ENCODE results near the gene SIPA1.

SIPA1 gene

DNA sequence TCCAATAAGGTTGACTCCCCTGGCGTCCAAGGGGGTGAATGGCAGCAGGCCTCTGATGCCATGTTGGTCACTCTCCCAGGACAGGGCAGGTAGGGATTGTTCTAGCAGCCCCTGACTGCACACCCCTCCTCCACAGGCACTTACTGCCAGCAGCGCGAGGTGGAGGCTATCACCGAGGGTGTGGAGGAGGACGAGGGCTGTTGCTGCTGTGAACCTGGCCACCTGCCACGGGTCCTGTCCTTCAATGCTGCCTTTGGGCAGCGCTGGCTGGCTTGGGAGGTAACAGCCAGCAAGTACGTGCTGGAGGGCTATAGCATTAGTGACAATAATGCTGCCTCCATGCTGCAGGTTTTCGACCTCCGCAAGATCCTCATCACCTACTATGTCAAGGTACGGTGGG lies 7.7 kb upstream of the SIPA1 start:
- Histone ChIP-seq H3K4me2 (ENCODE audit: low read length) (no peak overlapping the region), H2AK5ac (ENCODE audit: low read length) (no peak overlapping the region), H4K8ac (ENCODE audit: low read depth, low read length) (no peak overlapping the region), H3K4me1 (ENCODE audit: control insufficient read depth, low read depth, low read length) (no peaks in the 10 kb centered on the region), H3K79me1 (ENCODE audit: low read length) (no peaks in the 10 kb centered on the region), H3K36me3 (ENCODE audit: control insufficient read depth, insufficient read depth, low read length) (peaks cover 30% of the 10 kb centered on the region), H4K5ac (ENCODE audit: low read length) (no peak overlapping the region), H3K27me3 (ENCODE audit: insufficient read depth, low read length, poor library complexity) (no peaks in the 10 kb centered on the region), H2BK120ac (ENCODE audit: low read depth, low read length) (no peak overlapping the region), H2BK5ac (ENCODE audit: low read length) (no peak overlapping the region), H3K4me3 (ENCODE audit: low read length) (no peak overlapping the region), H2BK15ac (replicated peaks; ENCODE audit: low read depth) (no peak overlapping the region), H3K27ac (ENCODE audit: low read depth, low read length) (no peak overlapping the region), H3K56ac (ENCODE audit: low read length) (no peak overlapping the region), H3K4ac (ENCODE audit: low read depth, low read length) (no peak overlapping the region), H3K79me2 (ENCODE audit: control insufficient read depth, insufficient read depth, low read length) (no peaks in the 10 kb centered on the region), H3K9ac (ENCODE audit: low read length) (no peak overlapping the region), H3K23ac (ENCODE audit: low read length) (no peak overlapping the region), H3K18ac (ENCODE audit: low read length) (no peak overlapping the region)
- WGBS (ENCODE audit: extremely low coverage, insufficient coverage, low lambda C conversion rate): no CpG with 5 or more reads among the region's 11 CpGs
- DNase-seq: no peak

- no peak overlapping the region for H3K23ac ChIP-seq (ENCODE audit: low read length)
- no CpG with 5 or more reads among the region's 20 CpGs for WGBS (ENCODE audit: extremely low coverage, insufficient coverage, low lambda C conversion rate)
- no peak overlapping the region for H4K8ac ChIP-seq (ENCODE audit: low read depth, low read length)
- H2BK15ac ChIP-seq (replicated peaks; ENCODE audit: low read depth): no peak overlapping the region
- H2BK120ac ChIP-seq (ENCODE audit: low read depth, low read length): no peak overlapping the region
- peaks cover 25% of the 10 kb centered on the region for H3K36me3 ChIP-seq (ENCODE audit: control insufficient read depth, insufficient read depth, low read length)
- peaks cover 3% of the 10 kb centered on the region for H3K4me1 ChIP-seq (ENCODE audit: control insufficient read depth, low read depth, low read length)
- no peak overlapping the region for H3K56ac ChIP-seq (ENCODE audit: low read length)
- no peaks in the 10 kb centered on the region for H3K79me2 ChIP-seq (ENCODE audit: control insufficient read depth, insufficient read depth, low read length)
- H3K18ac ChIP-seq (ENCODE audit: low read length): no peak overlapping the region
- H3K27me3 ChIP-seq (ENCODE audit: insufficient read depth, low read length, poor library complexity): no peaks in the 10 kb centered on the region
- H3K9ac ChIP-seq (ENCODE audit: low read length): no peak overlapping the region
- H4K5ac ChIP-seq (ENCODE audit: low read length): no peak overlapping the region
- H3K27ac ChIP-seq (ENCODE audit: low read depth, low read length): no peak overlapping the region
- H3K4me2 ChIP-seq (ENCODE audit: low read length): no peak overlapping the region
- no peak overlapping the region for H3K4ac ChIP-seq (ENCODE audit: low read depth, low read length)
- no peak overlapping the region for H2BK5ac ChIP-seq (ENCODE audit: low read length)
- H3K4me3 ChIP-seq (ENCODE audit: low read length): no peak overlapping the region
- no peak overlapping the region for H2AK5ac ChIP-seq (ENCODE audit: low read length)
- no peak for DNase-seq
- no peaks in the 10 kb centered on the region for H3K79me1 ChIP-seq (ENCODE audit: low read length)
These were observed 4.4 kb upstream of the SIPA1 start for GRCh38 chr11:65633390-65634108.

DNA sequence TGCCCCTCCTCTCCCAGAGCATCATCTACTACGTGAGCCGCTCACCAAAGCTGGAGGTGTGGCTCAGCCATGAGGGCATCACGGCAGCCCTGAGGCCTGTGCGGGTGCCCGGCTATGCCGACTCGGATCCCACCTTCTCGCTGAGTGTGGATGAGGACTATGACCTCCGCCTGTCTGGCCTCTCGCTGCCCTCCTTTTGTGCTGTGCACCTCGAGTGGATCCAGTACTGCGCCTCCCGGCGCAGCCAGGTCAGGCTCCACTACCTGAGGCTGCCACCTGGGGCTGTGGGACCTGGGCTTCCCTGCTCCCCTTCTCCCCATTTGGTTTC lies 3.8 kb upstream of the SIPA1 start:
- H2BK15ac ChIP-seq (replicated peaks; ENCODE audit: low read depth): no peak overlapping the region
- no peak overlapping the region for H2BK120ac ChIP-seq (ENCODE audit: low read depth, low read length)
- H3K4ac ChIP-seq (ENCODE audit: low read depth, low read length): no peak overlapping the region
- H3K4me3 ChIP-seq (ENCODE audit: low read length): no peak overlapping the region
- no peak for DNase-seq
- no peaks in the 10 kb centered on the region for H3K79me2 ChIP-seq (ENCODE audit: control insufficient read depth, insufficient read depth, low read length)
- no peak overlapping the region for H2BK5ac ChIP-seq (ENCODE audit: low read length)
- H3K23ac ChIP-seq (ENCODE audit: low read length): no peak overlapping the region
- no peak overlapping the region for H2AK5ac ChIP-seq (ENCODE audit: low read length)
- no peak overlapping the region for H3K4me2 ChIP-seq (ENCODE audit: low read length)
- H3K36me3 ChIP-seq (ENCODE audit: control insufficient read depth, insufficient read depth, low read length): peaks cover 22% of the 10 kb centered on the region
- H4K8ac ChIP-seq (ENCODE audit: low read depth, low read length): no peak overlapping the region
- no peaks in the 10 kb centered on the region for H3K27me3 ChIP-seq (ENCODE audit: insufficient read depth, low read length, poor library complexity)
- H3K18ac ChIP-seq (ENCODE audit: low read length): no peak overlapping the region
- H4K5ac ChIP-seq (ENCODE audit: low read length): no peak overlapping the region
- no peaks in the 10 kb centered on the region for H3K79me1 ChIP-seq (ENCODE audit: low read length)
- H3K4me1 ChIP-seq (ENCODE audit: control insufficient read depth, low read depth, low read length): peaks cover 3% of the 10 kb centered on the region
- H3K9ac ChIP-seq (ENCODE audit: low read length): no peak overlapping the region
- no peak overlapping the region for H3K27ac ChIP-seq (ENCODE audit: low read depth, low read length)
- WGBS (ENCODE audit: extremely low coverage, insufficient coverage, low lambda C conversion rate): no CpG with 5 or more reads among the region's 14 CpGs
- no peak overlapping the region for H3K56ac ChIP-seq (ENCODE audit: low read length)

GRCh38 chr11:65634440-65634839 lies 3.5 kb upstream of the SIPA1 start:
- H3K4me1 ChIP-seq (ENCODE audit: control insufficient read depth, low read depth, low read length): peaks cover 3% of the 10 kb centered on the region
- no peak overlapping the region for H3K4me2 ChIP-seq (ENCODE audit: low read length)
- no peak overlapping the region for H3K27ac ChIP-seq (ENCODE audit: low read depth, low read length)
- no peaks in the 10 kb centered on the region for H3K79me2 ChIP-seq (ENCODE audit: control insufficient read depth, insufficient read depth, low read length)
- no peak overlapping the region for H3K9ac ChIP-seq (ENCODE audit: low read length)
- DNase-seq: no peak
- no CpG with 5 or more reads among the region's 11 CpGs for WGBS (ENCODE audit: extremely low coverage, insufficient coverage, low lambda C conversion rate)
- H3K18ac ChIP-seq (ENCODE audit: low read length): no peak overlapping the region
- H2AK5ac ChIP-seq (ENCODE audit: low read length): no peak overlapping the region
- no peak overlapping the region for H3K4me3 ChIP-seq (ENCODE audit: low read length)
- H3K27me3 ChIP-seq (ENCODE audit: insufficient read depth, low read length, poor library complexity): no peaks in the 10 kb centered on the region
- H2BK120ac ChIP-seq (ENCODE audit: low read depth, low read length): no peak overlapping the region
- no peak overlapping the region for H3K23ac ChIP-seq (ENCODE audit: low read length)
- H2BK15ac ChIP-seq (replicated peaks; ENCODE audit: low read depth): no peak overlapping the region
- no peak overlapping the region for H3K56ac ChIP-seq (ENCODE audit: low read length)
- H3K36me3 ChIP-seq (ENCODE audit: control insufficient read depth, insufficient read depth, low read length): peaks cover 18% of the 10 kb centered on the region
- no peaks in the 10 kb centered on the region for H3K79me1 ChIP-seq (ENCODE audit: low read length)
- H4K5ac ChIP-seq (ENCODE audit: low read length): no peak overlapping the region
- H3K4ac ChIP-seq (ENCODE audit: low read depth, low read length): no peak overlapping the region
- H2BK5ac ChIP-seq (ENCODE audit: low read length): no peak overlapping the region
- no peak overlapping the region for H4K8ac ChIP-seq (ENCODE audit: low read depth, low read length)

DNA sequence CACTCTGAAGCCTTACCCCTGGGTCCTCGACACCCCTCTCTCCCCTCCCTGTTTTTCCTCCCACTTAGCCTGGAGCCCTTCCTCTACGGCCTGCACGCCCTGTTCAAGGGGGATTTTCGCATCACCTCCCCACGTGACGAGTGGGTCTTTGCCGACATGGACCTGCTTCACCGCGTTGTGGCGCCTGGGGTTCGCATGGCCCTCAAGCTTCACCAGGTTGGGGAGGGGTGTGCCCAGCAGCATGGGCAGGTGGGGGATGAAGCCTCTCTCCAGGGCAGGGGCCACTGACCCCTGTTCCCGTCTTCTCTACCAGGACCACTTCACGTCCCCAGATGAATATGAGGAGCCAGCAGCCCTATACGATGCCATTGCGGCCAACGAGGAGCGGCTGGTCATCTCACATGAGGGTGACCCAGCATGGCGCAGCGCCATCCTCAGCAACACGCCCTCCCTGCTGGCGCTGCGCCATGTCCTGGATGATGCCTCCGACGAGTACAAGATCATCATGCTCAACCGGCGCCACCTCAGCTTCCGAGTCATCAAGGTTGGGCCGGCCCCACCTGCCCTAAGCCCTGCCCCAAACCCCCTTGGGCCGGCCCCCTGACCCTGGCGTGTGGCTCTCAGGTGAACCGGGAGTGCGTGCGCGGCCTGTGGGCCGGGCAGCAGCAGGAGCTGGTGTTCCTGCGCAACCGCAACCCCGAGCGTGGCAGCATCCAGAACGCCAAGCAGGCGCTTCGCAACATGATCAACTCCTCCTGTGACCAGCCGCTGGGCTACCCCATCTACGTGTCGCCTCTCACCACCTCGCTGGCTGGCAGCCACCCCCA lies 2.8 kb upstream of the SIPA1 start:
- WGBS (ENCODE audit: extremely low coverage, insufficient coverage, low lambda C conversion rate): no CpG with 5 or more reads among the region's 46 CpGs
- H3K36me3 ChIP-seq (ENCODE audit: control insufficient read depth, insufficient read depth, low read length): peaks cover 14% of the 10 kb centered on the region

More for the DNA sequence above, 2.8 kb upstream of the SIPA1 start:
- H2AK5ac ChIP-seq (ENCODE audit: low read length): no peak overlapping the region
- no peaks in the 10 kb centered on the region for H3K79me1 ChIP-seq (ENCODE audit: low read length)
- H4K5ac ChIP-seq (ENCODE audit: low read length): no peak overlapping the region
- H3K79me2 ChIP-seq (ENCODE audit: control insufficient read depth, insufficient read depth, low read length): no peaks in the 10 kb centered on the region
- H3K4ac ChIP-seq (ENCODE audit: low read depth, low read length): no peak overlapping the region
- H2BK15ac ChIP-seq (replicated peaks; ENCODE audit: low read depth): no peak overlapping the region
- H3K56ac ChIP-seq (ENCODE audit: low read length): no peak overlapping the region
- no peak overlapping the region for H3K23ac ChIP-seq (ENCODE audit: low read length)
- no peak overlapping the region for H2BK120ac ChIP-seq (ENCODE audit: low read depth, low read length)
- H2BK5ac ChIP-seq (ENCODE audit: low read length): no peak overlapping the region
- no peak for DNase-seq
- no peak overlapping the region for H3K9ac ChIP-seq (ENCODE audit: low read length)
- no peak overlapping the region for H3K4me3 ChIP-seq (ENCODE audit: low read length)
- no peak overlapping the region for H3K4me2 ChIP-seq (ENCODE audit: low read length)
- H3K27me3 ChIP-seq (ENCODE audit: insufficient read depth, low read length, poor library complexity): no peaks in the 10 kb centered on the region
- H3K4me1 ChIP-seq (ENCODE audit: control insufficient read depth, low read depth, low read length): peaks cover 3% of the 10 kb centered on the region
- H4K8ac ChIP-seq (ENCODE audit: low read depth, low read length): no peak overlapping the region
- H3K27ac ChIP-seq (ENCODE audit: low read depth, low read length): no peak overlapping the region
- no peak overlapping the region for H3K18ac ChIP-seq (ENCODE audit: low read length)
